HL-60/S4 treated with phorbol 12-myristate 13-acetate at 8.2 ng/mL for 4 days and 3 days (cell line): Measurements from ENCODE around the gene TEX44.
"Not testable (repeated sequence)": the region's sequence is repeated elsewhere in the genome, so short reads cannot be mapped to it uniquely, and the experiment has no call there.

ENCODE experiments used
- in situ Hi-C: fragments of 300-500 bp; cut with MboI; formaldehyde crosslinking; loops from 2 replicates; pipeline ENCODE4 v1.15.0; 2022; ENCODE audit warnings: low sequenced_read_pairs

TEX44 gene

GRCh38 chr2:231592636-231593145 lies at the start of gene TEX44:
Gene TEX44 (plus strand): TSS chr2:231592864. CDS start chr2:231592952, 88 bp downstream.
- in situ Hi-C loops = no loop called here

- in situ Hi-C loops = no loop called here
These were observed 47.4 kb upstream of the TEX44 start for GRCh38 chr2:231545105-231545902.

- in situ Hi-C loops = no loop called here
These were observed 46.5 kb upstream of the TEX44 start for GRCh38 chr2:231546014-231546715.

- in situ Hi-C loops = no loop called here
These were observed 45.2 kb upstream of the TEX44 start for GRCh38 chr2:231547315-231548110.

- in situ Hi-C loops = no loop called here
These were observed 43.9 kb upstream of the TEX44 start for GRCh38 chr2:231548752-231549151.

- in situ Hi-C loops = no loop called here
These were observed 43.0 kb upstream of the TEX44 start for GRCh38 chr2:231549446-231550239.

GRCh38 chr2:231552752-231553151 lies 39.9 kb upstream of the TEX44 start:
- in situ Hi-C loops = no loop called here

- in situ Hi-C loops = no loop called here
These were observed 38.3 kb upstream of the TEX44 start for GRCh38 chr2:231554327-231554726.

GRCh38 chr2:231554748-231555545 lies 37.7 kb upstream of the TEX44 start:
- in situ Hi-C loops = no loop called here

- in situ Hi-C loops = not testable (repeated sequence)
These were observed 36.2 kb upstream of the TEX44 start for GRCh38 chr2:231556496-231556895.

GRCh38 chr2:231556981-231557380 lies 35.7 kb upstream of the TEX44 start:
- in situ Hi-C loops = no loop called here

GRCh38 chr2:231557571-231558217 lies 35.0 kb upstream of the TEX44 start:
- in situ Hi-C loops = no loop called here

- in situ Hi-C loops = no loop called here
These were observed 29.2 kb upstream of the TEX44 start for GRCh38 chr2:231563378-231563961.

GRCh38 chr2:231565887-231566594 lies 26.6 kb upstream of the TEX44 start:
- in situ Hi-C loops = no loop called here

GRCh38 chr2:231567159-231567558 lies 25.5 kb upstream of the TEX44 start:
- in situ Hi-C loops = no loop called here

- in situ Hi-C loops = no loop called here
These were observed 24.4 kb upstream of the TEX44 start for GRCh38 chr2:231568098-231568784.

GRCh38 chr2:231568785-231569435 lies 23.8 kb upstream of the TEX44 start:
- in situ Hi-C loops = no loop called here
